IPS-NIHi7 (cell line): ENCODE data around the gene CREBZF.
A peak's percentile ranks its signal among the peaks of the same experiment; 100 is the strongest.

ENCODE experiments used
- DNase-seq: peaks from one replicate; pipeline ENCODE4 v3.0.0; 2012; ENCODE audit warnings: mixed read lengths; ENCODE audit errors: extremely low spot score

Gene CREBZF, protein sequence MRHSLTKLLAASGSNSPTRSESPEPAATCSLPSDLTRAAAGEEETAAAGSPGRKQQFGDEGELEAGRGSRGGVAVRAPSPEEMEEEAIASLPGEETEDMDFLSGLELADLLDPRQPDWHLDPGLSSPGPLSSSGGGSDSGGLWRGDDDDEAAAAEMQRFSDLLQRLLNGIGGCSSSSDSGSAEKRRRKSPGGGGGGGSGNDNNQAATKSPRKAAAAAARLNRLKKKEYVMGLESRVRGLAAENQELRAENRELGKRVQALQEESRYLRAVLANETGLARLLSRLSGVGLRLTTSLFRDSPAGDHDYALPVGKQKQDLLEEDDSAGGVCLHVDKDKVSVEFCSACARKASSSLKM

DNA sequence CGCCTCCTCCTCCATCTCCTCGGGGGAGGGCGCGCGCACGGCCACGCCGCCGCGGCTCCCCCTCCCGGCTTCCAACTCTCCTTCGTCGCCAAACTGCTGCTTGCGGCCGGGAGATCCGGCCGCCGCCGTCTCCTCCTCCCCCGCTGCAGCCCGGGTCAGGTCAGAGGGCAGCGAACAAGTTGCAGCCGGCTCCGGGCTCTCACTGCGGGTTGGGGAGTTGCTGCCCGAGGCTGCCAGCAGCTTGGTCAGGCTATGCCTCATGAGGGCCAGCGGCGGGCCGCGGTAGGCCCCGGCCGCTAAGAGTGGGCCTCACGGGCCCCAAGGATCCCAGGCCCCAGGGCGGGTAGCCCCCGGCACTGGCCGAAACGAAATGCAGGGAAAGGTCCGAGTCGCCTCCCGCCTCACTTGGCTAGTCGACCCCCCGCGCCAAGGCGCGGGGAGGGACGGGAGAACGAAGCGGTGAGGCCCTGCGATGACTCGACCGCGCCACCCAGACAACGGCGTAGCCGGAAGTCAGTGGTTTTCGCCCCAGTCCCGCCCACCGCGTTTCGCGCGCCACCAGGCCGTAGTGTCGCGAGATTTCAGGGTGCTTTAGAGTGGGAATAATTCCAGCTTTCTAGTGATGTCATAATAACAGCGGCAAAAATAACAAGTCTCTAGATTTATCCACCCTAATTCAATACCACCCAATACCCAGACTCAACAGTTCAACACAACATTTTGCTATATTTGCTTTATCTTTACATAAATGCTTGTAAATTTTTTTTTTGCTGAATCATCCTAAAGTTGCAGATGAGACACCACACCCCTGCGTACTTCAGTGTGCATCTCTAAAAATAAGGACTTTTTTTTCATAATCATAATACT, at the start of gene CREBZF:
TSS of gene CREBZF (minus strand) at position 515 of the 867 bp plus-strand sequence. CDS start at position 261, 254 bp downstream.
- DNase-seq: peak; percentile 92

- no peak for DNase-seq
Measured at GRCh38 chr11:85712953-85713352, 48.0 kb upstream of the CREBZF start.

DNA sequence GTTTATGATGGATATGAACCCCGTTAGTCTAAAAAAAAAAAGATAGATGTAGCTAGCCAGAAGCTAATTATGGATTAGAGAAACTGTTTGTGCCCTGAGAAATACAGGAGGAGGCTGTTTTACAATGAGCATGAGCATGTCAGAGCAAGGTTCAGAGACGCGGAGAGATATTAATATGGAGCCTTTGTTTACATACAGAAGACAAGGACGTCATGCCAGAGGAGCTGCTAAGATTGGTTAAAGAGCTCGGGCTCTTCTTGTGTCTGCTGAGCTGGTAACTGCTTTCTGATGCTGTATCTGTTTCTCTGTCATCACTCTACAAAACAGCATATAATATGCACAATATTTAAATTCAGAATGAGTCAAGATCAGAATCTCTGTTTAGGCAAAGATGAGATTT, 46.0 kb upstream of the CREBZF start:
- DNase-seq: no peak

- DNase-seq: no peak
Measured at GRCh38 chr11:85709941-85710702, 45.2 kb upstream of the CREBZF start.

DNA sequence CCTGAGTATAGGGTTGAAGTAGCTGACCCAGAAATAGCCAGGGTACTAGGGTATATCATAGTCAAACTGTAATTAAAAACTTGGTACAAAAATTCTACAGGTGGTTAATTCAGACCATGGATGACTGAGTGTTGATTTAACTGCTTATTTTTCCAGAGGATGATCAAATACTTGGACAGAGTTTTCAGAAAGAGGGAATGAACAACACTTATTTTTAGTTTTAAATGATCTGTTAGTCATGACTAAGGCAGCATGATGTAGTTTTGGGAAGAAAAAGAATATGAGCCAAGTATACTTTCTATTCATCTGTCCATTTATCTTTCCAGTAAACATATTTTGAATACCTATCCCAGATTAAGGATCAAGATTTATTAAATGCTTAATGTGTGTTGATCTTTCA, 40.9 kb upstream of the CREBZF start:
- no peak for DNase-seq

GRCh38 chr11:85704967-85705366, 40.0 kb upstream of the CREBZF start:
- DNase-seq: no peak

DNA sequence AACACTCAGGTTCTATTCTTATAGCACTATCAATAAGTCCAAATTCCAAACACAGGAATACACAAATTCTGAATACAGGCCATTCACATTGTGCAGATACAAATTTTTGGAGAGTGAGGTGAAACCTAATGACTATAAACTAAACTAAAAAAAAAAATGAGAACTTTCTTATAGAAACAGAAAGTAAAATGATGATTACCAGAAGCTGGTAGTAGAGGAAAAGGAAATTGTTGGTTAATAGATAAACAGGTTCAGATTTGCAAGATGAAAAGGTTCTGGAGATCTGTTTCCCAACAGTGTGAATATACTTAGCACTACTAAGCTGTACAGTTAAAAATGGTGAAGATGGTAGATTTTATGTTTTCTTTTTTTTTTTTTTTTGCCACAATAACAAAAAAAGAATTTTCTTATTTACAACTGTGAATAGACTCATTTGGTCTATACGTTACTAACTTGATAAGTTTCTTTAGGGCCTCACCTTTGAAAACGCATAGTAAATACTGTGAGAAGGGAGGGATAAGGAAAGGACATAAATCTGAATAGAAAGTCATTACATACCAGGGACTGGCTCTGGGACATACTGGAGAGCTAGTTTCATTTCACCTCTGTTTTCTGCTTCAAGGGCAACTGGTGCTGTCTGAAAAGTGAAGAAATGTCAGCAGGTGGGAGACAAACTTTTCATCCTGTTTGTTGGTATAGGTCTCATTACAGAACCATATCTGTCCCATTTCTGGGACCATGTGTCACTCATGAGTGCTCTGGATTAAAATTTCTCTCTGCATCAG, 35.2 kb upstream of the CREBZF start:
- DNase-seq: no peak

GRCh38 chr11:85698195-85698594, 33.3 kb upstream of the CREBZF start:
- DNase-seq: no peak

DNA sequence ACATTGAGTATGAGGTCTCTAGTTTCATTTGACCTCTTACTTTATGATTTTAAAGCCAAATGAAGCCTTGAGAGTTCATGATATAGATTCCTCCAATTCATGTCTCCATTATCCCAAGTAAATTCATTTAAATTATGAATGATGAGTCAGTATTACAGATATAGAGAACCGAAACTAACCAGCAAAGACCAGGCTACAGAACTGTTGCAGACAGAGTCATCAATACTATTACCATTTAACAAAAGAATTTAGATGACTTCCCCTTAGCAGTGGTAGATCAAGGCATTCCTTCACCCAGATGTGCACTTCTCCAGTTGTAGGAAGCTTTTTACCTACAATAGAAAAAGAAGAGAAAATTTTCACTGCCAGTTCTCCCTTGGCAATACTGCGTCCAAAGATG, 32.8 kb upstream of the CREBZF start:
- DNase-seq: no peak

DNA sequence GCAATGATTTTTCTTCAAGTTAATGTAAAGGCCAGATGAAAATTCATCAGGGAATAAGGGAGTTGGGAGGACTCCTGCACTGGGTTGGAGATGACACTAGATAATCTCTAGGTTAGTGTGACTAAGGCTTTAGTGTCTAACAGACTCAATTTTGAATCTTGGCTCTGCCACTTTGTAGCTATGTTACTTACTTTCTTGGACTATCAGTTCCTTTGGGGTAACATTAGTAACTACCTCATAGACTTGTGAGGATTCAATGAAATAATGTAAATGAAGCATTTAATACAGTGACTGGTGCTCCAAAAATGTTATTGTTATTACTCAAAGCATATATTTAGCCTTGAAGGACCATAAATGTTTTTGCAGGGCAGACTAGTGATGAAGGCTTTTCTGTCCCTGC, 30.6 kb upstream of the CREBZF start:
- no peak for DNase-seq

GRCh38 chr11:85694385-85694980, 29.6 kb upstream of the CREBZF start:
- peak; percentile 45 for DNase-seq

GRCh38 chr11:85685820-85686459, 21.0 kb upstream of the CREBZF start, which contains the start of gene CCDC89:
Gene CCDC89 (minus strand): TSS chr11:85686195. CDS start chr11:85686130, 65 bp downstream.
- DNase-seq: peak; percentile 24

DNA sequence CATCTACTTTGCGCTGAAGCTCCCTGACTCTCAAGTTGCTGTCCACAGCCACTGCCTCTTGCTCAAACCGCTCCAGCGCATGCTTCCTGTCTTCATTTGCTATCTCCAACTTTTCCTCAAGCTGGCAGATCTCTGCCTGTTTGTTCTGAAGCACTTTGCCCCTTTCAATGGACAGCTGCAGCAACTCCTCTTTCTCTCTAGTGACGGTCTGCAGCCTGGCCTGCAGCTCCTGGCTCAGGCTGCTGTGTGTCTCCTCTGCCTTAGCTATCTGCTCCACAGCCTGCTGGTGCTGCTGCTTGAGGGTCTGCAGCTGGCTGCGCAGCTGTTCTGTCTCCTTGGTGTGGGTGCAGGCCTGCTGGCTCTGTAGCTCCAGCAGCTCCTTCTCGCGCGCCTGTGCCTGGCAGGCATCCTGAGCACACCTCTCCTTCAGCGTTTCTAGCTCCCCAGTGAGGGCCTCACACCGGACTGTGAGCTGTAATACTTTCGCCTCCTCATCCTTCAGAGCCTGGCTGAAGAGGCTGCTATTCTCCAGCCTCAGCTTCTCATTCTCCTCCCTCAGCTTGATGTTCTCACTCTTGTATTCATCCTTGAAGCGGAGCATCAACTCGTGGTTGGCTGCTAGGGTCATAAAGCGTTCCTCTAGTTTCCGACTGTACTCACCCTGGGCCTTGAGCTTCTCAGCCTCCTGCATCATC, 20.3 kb upstream of the CREBZF start:
- no peak for DNase-seq

DNA sequence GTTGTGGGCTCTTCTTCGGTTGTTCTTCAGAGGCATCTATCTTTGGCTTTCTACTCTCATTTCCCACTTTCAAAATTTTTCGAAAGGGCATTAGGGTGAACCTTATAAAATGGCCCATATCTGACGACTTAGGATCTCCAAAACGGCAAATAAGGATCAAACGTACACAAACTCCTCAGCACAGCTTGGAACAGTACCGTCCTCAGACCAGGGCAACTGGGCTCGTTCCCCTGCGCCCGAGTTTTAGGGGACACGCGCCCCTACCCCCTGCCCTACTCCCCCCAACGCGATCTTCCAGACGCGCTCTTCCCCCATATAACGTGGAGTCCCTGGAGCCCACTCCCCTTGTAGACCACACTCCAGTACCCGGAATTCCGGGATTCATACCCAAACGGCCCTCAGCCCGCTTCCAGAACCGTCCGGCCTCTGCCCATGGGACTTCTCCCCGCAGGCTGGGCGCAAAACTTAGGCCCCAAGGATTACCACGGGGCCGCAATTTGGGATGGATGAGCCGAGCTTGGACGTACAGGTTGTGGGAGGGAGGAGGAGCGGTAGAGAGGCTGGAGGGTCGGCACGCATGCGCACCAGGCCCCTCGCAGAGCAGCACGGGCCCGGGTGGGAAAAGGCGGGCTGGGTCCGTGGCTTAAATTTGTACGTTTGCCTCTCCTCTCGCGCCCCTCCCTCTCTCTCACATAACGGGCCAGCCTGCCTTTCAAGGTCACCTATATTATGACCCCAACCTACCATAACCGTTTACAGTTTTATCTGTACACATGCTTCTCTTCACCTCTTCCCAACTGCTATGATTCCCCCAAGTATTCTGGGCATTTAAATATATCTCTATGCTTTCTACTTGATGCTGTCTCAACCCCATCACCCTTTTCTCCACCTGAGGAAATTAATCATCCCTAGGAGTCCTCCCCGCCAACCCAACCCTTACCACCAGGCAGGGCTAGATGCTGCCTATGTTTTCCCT, 17.7 kb upstream of the CREBZF start:
- DNase-seq: no peak

DNA sequence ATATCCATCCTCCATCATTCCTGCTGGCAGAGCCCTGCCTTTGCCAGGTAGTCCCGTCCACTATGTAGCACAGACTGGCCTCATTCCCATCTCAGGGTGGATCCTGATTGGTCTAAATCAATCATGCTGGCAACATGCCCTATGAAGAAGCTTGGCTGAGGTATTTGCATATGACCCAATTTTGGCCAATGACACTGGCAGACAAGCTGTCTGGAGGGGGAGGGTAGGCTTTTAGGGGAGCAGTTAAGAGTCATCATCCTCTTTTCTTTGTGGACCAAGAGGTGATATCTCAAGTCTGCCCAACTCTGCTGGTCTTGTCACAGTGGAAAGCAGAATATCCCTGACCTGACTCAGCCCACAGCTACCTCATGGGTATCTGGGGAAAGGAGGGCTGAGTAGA, 16.0 kb upstream of the CREBZF start:
- DNase-seq: no peak

GRCh38 chr11:85679576-85679975, 14.6 kb upstream of the CREBZF start:
- DNase-seq: no peak

DNA sequence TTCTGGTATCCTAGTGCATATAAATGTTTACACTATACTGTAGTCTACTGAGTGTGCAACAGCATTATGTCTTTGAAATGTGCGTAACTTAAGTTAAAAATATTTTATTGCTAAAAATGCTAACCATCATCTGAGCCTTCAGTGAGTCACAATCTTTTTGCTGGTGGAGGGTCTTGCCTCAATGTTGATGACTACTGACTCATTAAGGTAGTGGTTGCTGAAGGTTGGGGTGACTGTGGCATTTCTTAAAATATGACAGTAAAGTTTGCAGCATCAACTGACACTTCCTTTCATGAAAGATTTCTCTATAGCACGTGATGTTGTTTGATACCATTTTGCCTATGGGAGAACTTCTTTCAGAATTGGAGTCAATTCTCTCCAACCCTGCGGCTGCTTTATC, 8.5 kb upstream of the CREBZF start:
- no peak for DNase-seq

- DNase-seq: no peak
Measured at GRCh38 chr11:85672105-85672902, 7.4 kb upstream of the CREBZF start.
